Heart left ventricle (tissue), 13 donors: Measurements from ENCODE around the gene PRR5L.

ENCODE experiments used
- POLR2A ChIP-seq, 2 donors: fragments of 450-650 bp; IDR thresholded peaks; one replicate each; pipeline ENCODE4 v1.6.1; 2017; ENCODE audit warnings: antibody characterized with exemption in 2 of 2, mild to moderate bottlenecking in 2 of 2, moderate library complexity in 2 of 2
- TF ChIP-seq, protein P1 (sequence below), 12 donors: fragments of 200-600 bp; sonication (generic) in 4 of 12; IDR thresholded peaks; one replicate each; pipeline versions ENCODE4 v1.5.0 to v1.8.0; 2018 to 2022; ENCODE audit warnings: antibody characterized with exemption in 12 of 12, mild to moderate bottlenecking in 5 of 12
- donor health status: ischemic (EF 13 %, LVEDD 7.1; RV severe dilation, severe dysfunction).
- donor health status: DM: no; HTN: yes; CAD: no.
- donor health status: DM: no; HTN: no; CAD: no.
- donor health status: ischemic (EF 25% LVEDD 6.9; RV normal size, moderate dysfunction).
- donor health status: ischemic (EF 25% LVEDD 5.7; RV mildly dilated, moderate dysfunction).
- donor health status: ischemic (EF 35%, LVEDD 5.7; RV mildly dilated, moderate dysfunction).
- donor health status: nonischemic (EF 11% LVEDD 7.7; RV severe dilation, severe dysfunction).
- donor health status: DM: yes; HTN: yes; CAD: no.
- donor health status: PGD.
- donor health status: ischemic (EF 29% LVEDD 5.4; RV normal size, mild dysfunction).
- donor health status: nonischemic (EF 23%, LVEDD 6.1; RV moderate dilation, normal function).

DNA sequence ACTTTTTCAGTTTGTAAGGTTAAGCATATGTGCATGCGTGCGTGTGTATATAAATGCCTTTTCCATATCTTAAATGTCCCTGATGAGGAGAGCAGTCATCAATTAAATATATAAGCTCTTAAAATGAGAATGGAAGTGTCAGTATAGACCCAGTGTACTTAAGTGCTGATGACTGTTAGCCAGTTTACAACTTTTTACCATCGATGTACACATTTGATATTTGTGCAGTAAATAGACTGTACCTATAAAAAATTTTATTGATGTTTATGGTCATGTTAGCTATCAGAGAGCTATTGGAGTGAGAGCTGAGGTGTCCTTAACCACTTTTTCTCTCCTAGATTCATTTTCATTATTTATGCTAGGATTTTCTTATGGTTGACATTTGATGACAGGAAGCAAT is 168.6 kb downstream of the PRR5L start:
- TF ChIP-seq, protein P1, sequence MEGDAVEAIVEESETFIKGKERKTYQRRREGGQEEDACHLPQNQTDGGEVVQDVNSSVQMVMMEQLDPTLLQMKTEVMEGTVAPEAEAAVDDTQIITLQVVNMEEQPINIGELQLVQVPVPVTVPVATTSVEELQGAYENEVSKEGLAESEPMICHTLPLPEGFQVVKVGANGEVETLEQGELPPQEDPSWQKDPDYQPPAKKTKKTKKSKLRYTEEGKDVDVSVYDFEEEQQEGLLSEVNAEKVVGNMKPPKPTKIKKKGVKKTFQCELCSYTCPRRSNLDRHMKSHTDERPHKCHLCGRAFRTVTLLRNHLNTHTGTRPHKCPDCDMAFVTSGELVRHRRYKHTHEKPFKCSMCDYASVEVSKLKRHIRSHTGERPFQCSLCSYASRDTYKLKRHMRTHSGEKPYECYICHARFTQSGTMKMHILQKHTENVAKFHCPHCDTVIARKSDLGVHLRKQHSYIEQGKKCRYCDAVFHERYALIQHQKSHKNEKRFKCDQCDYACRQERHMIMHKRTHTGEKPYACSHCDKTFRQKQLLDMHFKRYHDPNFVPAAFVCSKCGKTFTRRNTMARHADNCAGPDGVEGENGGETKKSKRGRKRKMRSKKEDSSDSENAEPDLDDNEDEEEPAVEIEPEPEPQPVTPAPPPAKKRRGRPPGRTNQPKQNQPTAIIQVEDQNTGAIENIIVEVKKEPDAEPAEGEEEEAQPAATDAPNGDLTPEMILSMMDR (IDR thresholded peaks at IDR 0.05): no peak
- TF ChIP-seq POLR2A (IDR thresholded peaks at IDR 0.05): no peak
